IMR-90 (cell line): ENCODE results near the gene HTR3C. TPM values are rescaled to one million over a fixed set of nuclear protein-coding genes. Genes with fewer than 3 reads are reported as not detected.

Experiments used
- ATAC-seq: fragments of 200-7000 bp; cut with Tn5 transposase; 2 replicates; pipeline ENCODE4 v1.9.1; 2020; ENCODE audit warnings: low read depth, mild to moderate bottlenecking, moderate library complexity
- BruUV-seq: library from RNA; stranded (reverse); fragments of 400-500 nt; replicated peaks from 2 replicates; lab custom pipeline; 2021; lab: Mats Ljungman, UMichigan
- CTCF ChIA-PET: fragments of 300-600 bp; formaldehyde crosslinking; extraction: SDS; loops from one replicate; lab custom pipeline; 2021; ENCODE audit warnings: antibody characterized with exemption; lab: Yijun Ruan, JAX
- POLR2A ChIA-PET: fragments of 300-600 bp; sonication (Branson Sonifier 250); formaldehyde crosslinking; loops from one replicate; lab custom pipeline; 2022; ENCODE audit warnings: antibody characterized with exemption; ENCODE audit not compliant: unreplicated experiment; lab: Charles Lee
- DNase-seq: peaks from one replicate; pipeline ENCODE4 v3.0.0; 2013
- H2AFZ ChIP-seq: replicated peaks from 2 replicates; pipeline ENCODE3; 2013; ENCODE audit warnings: low read length, mild to moderate bottlenecking; ENCODE audit not compliant: poor library complexity
- H2AK5ac ChIP-seq: 2 replicates; pipeline ENCODE4 v1.6.1; 2013; ENCODE audit warnings: low read depth, low read length, inconsistent platforms
- H2AK9ac ChIP-seq: replicated peaks from 2 replicates; pipeline ENCODE3; 2013; ENCODE audit warnings: mild to moderate bottlenecking, low read depth, low read length, moderate library complexity; ENCODE audit not compliant: poor library complexity
- H2BK120ac ChIP-seq: 2 replicates; pipeline ENCODE4 v1.6.1; 2013; ENCODE audit warnings: low read depth, low read length, inconsistent platforms
- H2BK15ac ChIP-seq: 3 replicates; pipeline ENCODE4 v1.6.1; 2013; ENCODE audit warnings: low read depth, low read length, inconsistent platforms
- H2BK20ac ChIP-seq: 2 replicates; pipeline ENCODE4 v1.6.1; 2013; ENCODE audit warnings: low read depth, mild to moderate bottlenecking, inconsistent platforms, low read length, moderate library complexity
- H2BK5ac ChIP-seq: 2 replicates; pipeline ENCODE4 v1.6.1; 2013; ENCODE audit warnings: mild to moderate bottlenecking, low read depth, low read length, inconsistent platforms; ENCODE audit not compliant: poor library complexity, severe bottlenecking
- H3K14ac ChIP-seq: replicated peaks from 2 replicates; pipeline ENCODE4 v1.6.1; 2013; ENCODE audit warnings: low read depth, low read length, inconsistent platforms
- H3K18ac ChIP-seq: 2 replicates; pipeline ENCODE4 v1.6.1; 2013; ENCODE audit warnings: low read depth, low read length, control low read depth
- H3K23ac ChIP-seq: 2 replicates; pipeline ENCODE4 v1.6.1; 2013; ENCODE audit warnings: low read depth, low read length, inconsistent platforms
- H3K27ac ChIP-seq: 2 replicates; pipeline ENCODE4 v1.5.1; 2013; ENCODE audit warnings: mild to moderate bottlenecking, control low read depth, low read length; ENCODE audit not compliant: insufficient read depth
- H3K27me3 ChIP-seq: 2 replicates; pipeline ENCODE4 v1.6.1; 2013; ENCODE audit warnings: low read length; ENCODE audit not compliant: control insufficient read depth, insufficient read depth
- H3K36me3 ChIP-seq: 2 replicates; pipeline ENCODE4 v1.6.1; 2013; ENCODE audit warnings: low read length, mixed read lengths; ENCODE audit not compliant: control insufficient read depth, insufficient read depth
- H3K4ac ChIP-seq: 2 replicates; pipeline ENCODE4 v1.6.1; 2013; ENCODE audit warnings: low read depth, low read length, inconsistent platforms
- H3K4me1 ChIP-seq: 2 replicates; pipeline ENCODE4 v1.6.1; 2013; ENCODE audit warnings: low read length, mixed read lengths; ENCODE audit not compliant: control insufficient read depth, insufficient read depth
- H3K4me2 ChIP-seq: 2 replicates; pipeline ENCODE4 v1.6.1; 2013; ENCODE audit warnings: low read depth, mild to moderate bottlenecking, control low read depth, low read length, moderate library complexity
- H3K4me3 ChIP-seq: 2 replicates; pipeline ENCODE4 v1.5.1; 2013; ENCODE audit warnings: low read depth, mild to moderate bottlenecking, control low read depth, low read length, moderate library complexity; ENCODE audit not compliant: insufficient read depth
- H3K56ac ChIP-seq: 2 replicates; pipeline ENCODE4 v1.6.1; 2013; ENCODE audit warnings: low read length, inconsistent platforms; ENCODE audit not compliant: insufficient read depth; ENCODE audit errors: extremely low read depth
- H3K79me1 ChIP-seq, 2 experiments: 2 replicates each; pipeline ENCODE4 v1.6.1; 2013; ENCODE audit warnings: low read length in 2 of 2, inconsistent platforms in 1 of 2, low read depth in 1 of 2
- H3K9ac ChIP-seq: 2 replicates; pipeline ENCODE4 v1.6.1; 2013; ENCODE audit warnings: low read depth, low read length, control low read depth
- H3K9me1 ChIP-seq: 2 replicates; pipeline ENCODE4 v1.6.1; 2013; ENCODE audit warnings: low read length, inconsistent platforms; ENCODE audit not compliant: insufficient read depth
- H3K9me3 ChIP-seq: 2 replicates; pipeline ENCODE4 v1.6.1; 2013; ENCODE audit warnings: low read length; ENCODE audit not compliant: control insufficient read depth, insufficient read depth
- H4K20me1 ChIP-seq: 2 replicates; pipeline ENCODE4 v1.6.1; 2013; ENCODE audit warnings: low read length, inconsistent platforms; ENCODE audit not compliant: insufficient read depth
- H4K5ac ChIP-seq: 2 replicates; pipeline ENCODE4 v1.6.1; 2013; ENCODE audit warnings: mild to moderate bottlenecking, low read depth, low read length, control low read depth
- H4K8ac ChIP-seq, 2 experiments: 2 replicates each; pipeline ENCODE4 v1.6.1; 2013; ENCODE audit warnings: low read depth in 2 of 2, low read length in 2 of 2, control low read depth in 1 of 2, inconsistent platforms in 1 of 2
- H4K91ac ChIP-seq: 2 replicates; pipeline ENCODE4 v1.6.1; 2013; ENCODE audit warnings: low read depth, low read length, inconsistent platforms; ENCODE audit not compliant: insufficient read depth
- BHLHE40 ChIP-seq: fragments of 150-350 bp; IDR thresholded peaks from 2 replicates; pipeline ENCODE4 v1.6.1; 2016; ENCODE audit warnings: mild to moderate bottlenecking, low read depth, low read length
- CHD1 ChIP-seq: IDR thresholded peaks from 2 replicates; pipeline ENCODE4 v1.6.1; 2012; ENCODE audit warnings: low read depth, low read length, improper control_type of control experiment
- CTCF ChIP-seq: conservative IDR thresholded peaks from 2 replicates; pipeline ENCODE4 v1.5.1; 2012; ENCODE audit warnings: mild to moderate bottlenecking, low read depth, low read length, improper control_type of control experiment
- ELK1 ChIP-seq: fragments of 150-350 bp; IDR thresholded peaks from 2 replicates; pipeline ENCODE4 v1.6.1; 2016; ENCODE audit warnings: low read depth, mild to moderate bottlenecking, low read length, moderate library complexity, borderline replicate concordance
- FOS ChIP-seq: fragments of 150-350 bp; IDR thresholded peaks from 2 replicates; pipeline ENCODE4 v1.6.1; 2016; ENCODE audit warnings: low read depth, low read length
- MAFK ChIP-seq: IDR thresholded peaks from 2 replicates; pipeline ENCODE4 v1.6.1; 2012; ENCODE audit warnings: low read depth, low read length, improper control_type of control experiment
- MAZ ChIP-seq: IDR thresholded peaks from 2 replicates; pipeline ENCODE4 v1.6.1; 2012; ENCODE audit warnings: low read depth, mild to moderate bottlenecking, low read length, improper control_type of control experiment, moderate library complexity, borderline replicate concordance
- MXI1 ChIP-seq: IDR thresholded peaks from 2 replicates; pipeline ENCODE4 v1.6.1; 2012; ENCODE audit warnings: low read depth, mild to moderate bottlenecking, low read length, moderate library complexity, borderline replicate concordance
- NFE2L2 ChIP-seq: fragments of 150-350 bp; IDR thresholded peaks from 2 replicates; pipeline ENCODE4 v1.6.1; 2016; ENCODE audit warnings: low read depth, mild to moderate bottlenecking, low read length
- RAD21 ChIP-seq: IDR thresholded peaks from 2 replicates; pipeline ENCODE4 v1.6.1; 2012; ENCODE audit warnings: low read length, improper control_type of control experiment
- RCOR1 ChIP-seq: IDR thresholded peaks from 2 replicates; pipeline ENCODE4 v1.6.1; 2012; ENCODE audit warnings: mild to moderate bottlenecking, low read length, improper control_type of control experiment; ENCODE audit not compliant: insufficient replicate concordance
- RFX5 ChIP-seq: IDR thresholded peaks from 2 replicates; pipeline ENCODE4 v1.8.0; 2012; ENCODE audit warnings: low read depth, mild to moderate bottlenecking, low read length, moderate library complexity
- USF2 ChIP-seq: fragments of 150-350 bp; IDR thresholded peaks from 2 replicates; pipeline ENCODE4 v1.6.1; 2017; ENCODE audit warnings: mild to moderate bottlenecking, antibody characterized with exemption, low read length, low read depth
- WGBS, 2 experiments: methylation state at CpG; one replicate each; pipeline versions ENCODE4 v1.1.5 to v1.1.7; 2013; ENCODE audit warnings: missing lambda C conversion rate in 2 of 2; ENCODE audit not compliant: insufficient read length in 1 of 2; ENCODE audit errors: extremely low coverage in 2 of 2; 5-methylcytosine and 5-hydroxymethylcytosine counted together
- dilution Hi-C: fragments of 300-500 bp; cut with HindIII; formaldehyde crosslinking; loops from one replicate; pipeline ENCODE4 v1.14.3; 2018; ENCODE audit warnings: low sequenced_read_pairs; ENCODE audit not compliant: unreplicated experiment
- in situ Hi-C: fragments of 300-500 bp; cut with MboI; formaldehyde crosslinking; loops from 3 replicates; pipeline ENCODE4 v1.14.3; 2019; ENCODE audit warnings: low sequenced_read_pairs, inconsistent platforms, mixed read lengths
- intact Hi-C: fragments of 100-400 bp; cut with micrococcal nuclease; formaldehyde crosslinking; loops from 2 replicates; pipeline ENCODE4 v1.10.0; 2022
- polyA plus RNA-seq, 3 experiments: library from polyadenylated mRNA; depleted of rRNA; stranded (reverse); fragments of >200 nt; gene quantifications; 2 replicates each; pipeline ENCODE4 v1.2.3, GENCODE V29; 2012; ENCODE audit warnings: low replicate concordance in 1 of 3
- total RNA-seq: library from RNA; depleted of rRNA; stranded (reverse); fragments of >200 nt; gene quantifications from 2 replicates; pipeline ENCODE4 v1.2.3, GENCODE V29; 2012

The HTR3C gene
- total and polyA plus RNA-seq, 2 of the 4 experiments (the other 2 are of a cell fraction), result not detected

- peak; percentile 17 for DNase-seq
- H3K4me2 ChIP-seq, result no peak overlapping the region
- H3K9me3 ChIP-seq, result no peaks in the 10 kb centered on the region
- H2BK120ac ChIP-seq, result no peak overlapping the region
- ChIA-PET POLR2A (no interaction called here), CTCF (interaction anchor here (0.9 to 1.5 kb wide), 2 partner anchors 108 to 117 kb away, joined by 3 to 4 read pairs; no protein-coding TSS in a partner anchor)
- no peak overlapping the region for H3K56ac ChIP-seq
- H3K23ac ChIP-seq, result no peak overlapping the region
- H3K27ac ChIP-seq, result no peak overlapping the region
- H2BK5ac ChIP-seq, result no peak overlapping the region
- no peak overlapping the region for H2BK15ac ChIP-seq
- no peak for ATAC-seq
- H3K9ac ChIP-seq, result no peak overlapping the region
- no CpG with 5 or more reads among the region's 6 CpGs for WGBS, 2 experiments
- dilution Hi-C loops (no loop called here), in situ Hi-C loops (loop anchor here (10.0 kb wide), 1 partner anchor 117 kb away; no protein-coding TSS in a partner anchor), intact Hi-C loops (loop anchor here (10.0 kb wide), 1 partner anchor 243 kb away; no protein-coding TSS in a partner anchor)
- H2AK5ac ChIP-seq, result no peak overlapping the region
- H2AFZ ChIP-seq, result no peak overlapping the region
- H3K4ac ChIP-seq, result no peak overlapping the region
- no peak overlapping the region for H2AK9ac ChIP-seq
- no peak overlapping the region for H4K8ac ChIP-seq
- no peak overlapping the region for H4K5ac ChIP-seq
- H3K14ac ChIP-seq, result no peak overlapping the region
- peaks cover 3% of the 10 kb centered on the region for H3K36me3 ChIP-seq
- H4K20me1 ChIP-seq, result no peaks in the 10 kb centered on the region
- peaks cover 7% of the 10 kb centered on the region for H3K4me1 ChIP-seq
- no peak overlapping the region for H3K4me3 ChIP-seq
- H3K27me3 ChIP-seq, result no peaks in the 10 kb centered on the region
- H3K18ac ChIP-seq, result no peak overlapping the region
- peaks cover 3% of the 10 kb centered on the region for H3K9me1 ChIP-seq
- H4K91ac ChIP-seq, result no peak overlapping the region
- BruUV-seq, result no TSS peak
- H3K79me1 ChIP-seq, result peaks cover 18 to 29% of the 10 kb centered on the region in 2 experiments
- H2BK20ac ChIP-seq, result no peak overlapping the region
- no peak for TF ChIP-seq MAZ
- TF ChIP-seq ELK1, result no peak
- no peak for TF ChIP-seq RCOR1
- no peak for TF ChIP-seq RAD21
- no peak for TF ChIP-seq MXI1
- TF ChIP-seq FOS, result no peak
- no peak for TF ChIP-seq CHD1
- no peak for TF ChIP-seq RFX5
- TF ChIP-seq MAFK, result no peak
- TF ChIP-seq CTCF, result no peak
- TF ChIP-seq BHLHE40, result no peak
- TF ChIP-seq USF2, result no peak
- TF ChIP-seq NFE2L2, result no peak
Observed at GRCh38 chr3:184011937-184012889, 40.6 kb upstream of the HTR3C start.
